Upper lobe of left lung (tissue), 4 donors: ENCODE results near the gene SLC37A4.
"Not testable (repeated sequence)": the region's sequence is repeated elsewhere in the genome, so short reads cannot be mapped to it uniquely, and the experiment has no call there.

Experiments
- CTCF ChIP-seq, 6 experiments: fragments of 450-650 bp in 4 of 6; fragments of 200-600 bp in 2 of 6; sonication (generic) in 2 of 6; IDR thresholded peaks; one replicate each; pipeline ENCODE4 v1.5.1; 2016 to 2019; ENCODE audit warnings: antibody characterized with exemption in 6 of 6
- POLR2A ChIP-seq, 4 donors: fragments of 450-650 bp; IDR thresholded peaks; one replicate each; pipeline ENCODE4 v1.5.1; 2016 to 2017; ENCODE audit warnings: antibody characterized with exemption in 4 of 4, mild to moderate bottlenecking in 2 of 4
- POLR2AphosphoS5 ChIP-seq, 2 donors: sonication (generic); formaldehyde crosslinking; IDR thresholded peaks; one replicate each; pipeline ENCODE4 v1.5.1; 2017; ENCODE audit warnings: antibody characterized with exemption in 2 of 2

- not testable (repeated sequence) for TF ChIP-seq POLR2AphosphoS5, CTCF, POLR2A (IDR thresholded peaks at IDR 0.05)
Measured at GRCh38 chr11:119039471-119039870, 8.8 kb upstream of the SLC37A4 start.
